HCT116 (cell line): ENCODE results near the gene BCR.

ENCODE experiments used
- CBX3 ChIP-seq: IDR thresholded peaks from 2 replicates; pipeline ENCODE4 v1.6.1; 2012; ENCODE audit warnings: low read depth
- CEBPB ChIP-seq: IDR thresholded peaks from 2 replicates; pipeline ENCODE4 v1.6.1; 2012; ENCODE audit warnings: low read depth
- CTCF ChIP-seq, 3 experiments: fragments of 200-600 bp in 1 of 3; sonication (generic) in 1 of 3; IDR thresholded peaks in 2 of 3; conservative IDR thresholded peaks in 1 of 3; 2 replicates each; pipeline ENCODE4 v1.5.1; 2012 to 2017; ENCODE audit warnings: low read depth in 2 of 3, low read length in 2 of 3, antibody characterized with exemption in 1 of 3, borderline replicate concordance in 1 of 3, control low read depth in 1 of 3, mild to moderate bottlenecking in 1 of 3, mixed read lengths in 1 of 3, mixed run types in 1 of 3, moderate library complexity in 1 of 3; ENCODE audit not compliant: insufficient read depth in 1 of 3
- EZH2 ChIP-seq: fragments of 200-600 bp; sonication (generic); IDR thresholded peaks from 2 replicates; pipeline ENCODE4 v1.6.1; 2017; ENCODE audit warnings: antibody characterized with exemption, mixed run types
- JUND ChIP-seq: IDR thresholded peaks from 2 replicates; pipeline ENCODE4 v1.6.1; 2012
- POLR2A ChIP-seq: IDR thresholded peaks from 2 replicates; pipeline ENCODE4 v1.7.0; 2011; ENCODE audit warnings: borderline replicate concordance; ENCODE audit not compliant: insufficient read depth, insufficient read length; ENCODE audit errors: extremely low read depth
- POLR2AphosphoS5 ChIP-seq: IDR thresholded peaks from 2 replicates; pipeline ENCODE4 v1.6.1; 2011; ENCODE audit warnings: mild to moderate bottlenecking, low read depth, low read length, moderate library complexity
- RAD21 ChIP-seq: IDR thresholded peaks from 2 replicates; pipeline ENCODE4 v1.6.1; 2012; ENCODE audit warnings: low read depth, mild to moderate bottlenecking
- REST ChIP-seq: IDR thresholded peaks from 2 replicates; pipeline ENCODE4 v1.6.1; 2012; ENCODE audit warnings: low read depth
- SIN3A ChIP-seq: IDR thresholded peaks from 2 replicates; pipeline ENCODE4 v1.6.1; 2012; ENCODE audit warnings: low read depth
- SP1 ChIP-seq: IDR thresholded peaks from 2 replicates; pipeline ENCODE4 v1.6.1; 2012; ENCODE audit warnings: low read depth
- TCF7L2 ChIP-seq: IDR thresholded peaks from 2 replicates; pipeline ENCODE4 v1.7.0; 2011; ENCODE audit warnings: borderline replicate concordance, inconsistent platforms; ENCODE audit not compliant: insufficient read depth, insufficient read length; ENCODE audit errors: extremely low read depth
- YY1 ChIP-seq: IDR thresholded peaks from 2 replicates; pipeline ENCODE4 v1.6.1; 2011; ENCODE audit warnings: low read length, low read depth, moderate library complexity, mild to moderate bottlenecking; ENCODE audit not compliant: insufficient replicate concordance; ENCODE audit errors: extremely low read depth

- TF ChIP-seq POLR2A (no peak), CTCF (IDR thresholded peaks at IDR 0.05 in 2 of 3, conservative IDR thresholded peaks at IDR 0.05 in 1 of 3; ENCODE audit: borderline replicate concordance in 1 of 3, insufficient read depth in 1 of 3, low read depth in 2 of 3, low read length in 2 of 3) (no peak), REST (no peak), JUND (no peak), CEBPB (no peak), SP1 (no peak), RAD21 (no peak), CBX3 (no peak), YY1 (no peak), POLR2AphosphoS5 (no peak), EZH2 (no peak), SIN3A (no peak), TCF7L2 (no peak)
These were observed 46.2 kb downstream of the BCR start for GRCh38 chr22:23226497-23226850.
